Measurements from ENCODE around the gene DOLPP1. TPM values are rescaled to one million over a fixed set of nuclear protein-coding genes. Genes with fewer than 3 reads are reported as not detected.

Gene DOLPP1
- total RNA-seq, 1 experiment from 2014 or later, result 27.3 TPM

GRCh38 chr9:129042016-129042415 lies 38.9 kb upstream of the DOLPP1 start:
- Histone ChIP-seq H4K20me1 (ENCODE audit: low read length) (no peaks in the 10 kb centered on the region), H3K79me2 (ENCODE audit: low read length) (peaks cover 16% of the 10 kb centered on the region), H2AFZ (ENCODE audit: low read length) (no peak overlapping the region), H3K27ac (ENCODE audit: low read length) (no peak overlapping the region), H3K9ac (ENCODE audit: low read length) (no peak overlapping the region), H3K4me3 (ENCODE audit: low read length) (no peak overlapping the region), H3K9me2 (replicated peaks; ENCODE audit: low read length) (no peaks in the 10 kb centered on the region), H3K4me1 (ENCODE audit: insufficient read depth, low read length) (peaks cover 8% of the 10 kb centered on the region; the same call in 1 of the 2 replicates), H3K27me3 (ENCODE audit: low read length) (no peaks in the 10 kb centered on the region), H3K36me3 (ENCODE audit: low read depth, low read length) (no peaks in the 10 kb centered on the region), H3K4me2 (ENCODE audit: low read length) (no peak overlapping the region), H3K9me3 (ENCODE audit: low read length) (no peaks in the 10 kb centered on the region), H3F3A (ENCODE audit: low read length, unreplicated experiment) (no peaks in the 10 kb centered on the region)
- ChIA-PET POLR2A (ENCODE audit: unreplicated experiment) (no interaction called here), CTCF (no interaction called here)
- BruUV-seq (replicated peaks), result no TSS peak
- no peak for ATAC-seq
- TF ChIP-seq EZH2phosphoT487 (IDR thresholded peaks at IDR 0.05; ENCODE audit: borderline replicate concordance, low read length), result no peak
- TF ChIP-seq, protein P1, sequence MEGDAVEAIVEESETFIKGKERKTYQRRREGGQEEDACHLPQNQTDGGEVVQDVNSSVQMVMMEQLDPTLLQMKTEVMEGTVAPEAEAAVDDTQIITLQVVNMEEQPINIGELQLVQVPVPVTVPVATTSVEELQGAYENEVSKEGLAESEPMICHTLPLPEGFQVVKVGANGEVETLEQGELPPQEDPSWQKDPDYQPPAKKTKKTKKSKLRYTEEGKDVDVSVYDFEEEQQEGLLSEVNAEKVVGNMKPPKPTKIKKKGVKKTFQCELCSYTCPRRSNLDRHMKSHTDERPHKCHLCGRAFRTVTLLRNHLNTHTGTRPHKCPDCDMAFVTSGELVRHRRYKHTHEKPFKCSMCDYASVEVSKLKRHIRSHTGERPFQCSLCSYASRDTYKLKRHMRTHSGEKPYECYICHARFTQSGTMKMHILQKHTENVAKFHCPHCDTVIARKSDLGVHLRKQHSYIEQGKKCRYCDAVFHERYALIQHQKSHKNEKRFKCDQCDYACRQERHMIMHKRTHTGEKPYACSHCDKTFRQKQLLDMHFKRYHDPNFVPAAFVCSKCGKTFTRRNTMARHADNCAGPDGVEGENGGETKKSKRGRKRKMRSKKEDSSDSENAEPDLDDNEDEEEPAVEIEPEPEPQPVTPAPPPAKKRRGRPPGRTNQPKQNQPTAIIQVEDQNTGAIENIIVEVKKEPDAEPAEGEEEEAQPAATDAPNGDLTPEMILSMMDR (conservative IDR thresholded peaks at IDR 0.05; ENCODE audit: low read depth, low read length), result no peak
- no peak for TF ChIP-seq EZH2 (IDR thresholded peaks at IDR 0.05; ENCODE audit: low read length, unreplicated experiment)
- DNase-seq, result no peak
- intact Hi-C loops (cut with micrococcal nuclease), result no loop called here

DNA sequence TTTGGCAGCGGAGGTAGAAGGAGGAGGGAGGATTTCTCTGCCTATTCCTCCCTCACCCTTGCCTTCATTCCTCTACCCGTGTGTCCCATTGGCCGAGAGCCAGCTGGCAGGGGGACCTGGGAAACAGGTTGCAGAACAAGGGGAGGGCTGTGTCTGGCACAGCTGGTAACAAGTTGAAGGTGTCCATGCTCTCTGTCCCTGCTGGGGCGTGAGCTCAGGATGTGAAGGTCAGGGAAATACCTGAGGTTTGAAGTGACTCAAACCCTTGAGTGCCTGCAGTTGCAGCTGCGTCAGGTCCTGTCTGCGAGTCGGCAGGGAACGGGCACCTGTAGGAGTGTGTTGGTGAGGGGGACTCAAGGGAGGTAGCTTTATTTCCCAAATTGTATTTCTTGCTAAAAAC lies 28.3 kb upstream of the DOLPP1 start:
- BruUV-seq (replicated peaks), result no TSS peak

GRCh38 chr9:129053020-129053419 lies 27.9 kb upstream of the DOLPP1 start:
- H4K20me1 ChIP-seq (ENCODE audit: low read length), result no peaks in the 10 kb centered on the region
- ATAC-seq (no peak), DNase-seq (no peak)
- H3K4me1 ChIP-seq (ENCODE audit: insufficient read depth, low read length), result peaks cover 10% of the 10 kb centered on the region
- H3F3A ChIP-seq (ENCODE audit: low read length, unreplicated experiment), result no peaks in the 10 kb centered on the region
- no peaks in the 10 kb centered on the region for H3K9me2 ChIP-seq (replicated peaks; ENCODE audit: low read length)
- no peak overlapping the region for H3K4me3 ChIP-seq (ENCODE audit: low read length)
- H3K36me3 ChIP-seq (ENCODE audit: low read depth, low read length), result no peaks in the 10 kb centered on the region; the same call in 1 of the 2 replicates
- TF ChIP-seq, protein P1 (conservative IDR thresholded peaks at IDR 0.05; ENCODE audit: low read depth, low read length), result no peak
- TF ChIP-seq EZH2 (IDR thresholded peaks at IDR 0.05; ENCODE audit: low read length, unreplicated experiment) (no peak), EZH2phosphoT487 (IDR thresholded peaks at IDR 0.05; ENCODE audit: borderline replicate concordance, low read length) (no peak)
- peak overlapping the region; percentile 52 for H3K4me2 ChIP-seq (ENCODE audit: low read length)
- POLR2A ChIA-PET (ENCODE audit: unreplicated experiment), result no interaction called here
- H3K27ac ChIP-seq (ENCODE audit: low read length), result peak overlapping the region; percentile 94
- no peak overlapping the region for H2AFZ ChIP-seq (ENCODE audit: low read length)
- peak overlapping the region; percentile 28; the same call in 1 of the 2 replicates for H3K9ac ChIP-seq (ENCODE audit: low read length)
- CTCF ChIA-PET, result no interaction called here
- H3K27me3 ChIP-seq (ENCODE audit: low read length), result no peaks in the 10 kb centered on the region
- no peaks in the 10 kb centered on the region for H3K9me3 ChIP-seq (ENCODE audit: low read length)
- TSS peak; percentile 72 for BruUV-seq (replicated peaks)
- intact Hi-C loops (cut with micrococcal nuclease), result no loop called here
- no peaks in the 10 kb centered on the region for H3K79me2 ChIP-seq (ENCODE audit: low read length)

More for the DNA sequence above, 28.3 kb upstream of the DOLPP1 start:
- Histone ChIP-seq H3K27me3 (ENCODE audit: low read length) (no peaks in the 10 kb centered on the region), H3K79me2 (ENCODE audit: low read length) (no peaks in the 10 kb centered on the region), H3K27ac (ENCODE audit: low read length) (peak overlapping the region; percentile 94), H3K9ac (ENCODE audit: low read length) (peak overlapping the region; percentile 68), H3K4me3 (ENCODE audit: low read length) (no peak overlapping the region), H4K20me1 (ENCODE audit: low read length) (no peaks in the 10 kb centered on the region), H3K4me1 (ENCODE audit: insufficient read depth, low read length) (peaks cover 10% of the 10 kb centered on the region), H3K9me2 (replicated peaks; ENCODE audit: low read length) (no peaks in the 10 kb centered on the region), H3F3A (ENCODE audit: low read length, unreplicated experiment) (no peaks in the 10 kb centered on the region), H3K4me2 (ENCODE audit: low read length) (peak overlapping the region; percentile 52), H2AFZ (ENCODE audit: low read length) (no peak overlapping the region), H3K36me3 (ENCODE audit: low read depth, low read length) (no peaks in the 10 kb centered on the region; the same call in 1 of the 2 replicates), H3K9me3 (ENCODE audit: low read length) (no peaks in the 10 kb centered on the region)
- intact Hi-C loops (cut with micrococcal nuclease), result no loop called here
- DNase-seq (peak; percentile 97), ATAC-seq (peak; percentile 97)
- POLR2A ChIA-PET (ENCODE audit: unreplicated experiment), result no interaction called here
- TF ChIP-seq, protein P1 (conservative IDR thresholded peaks at IDR 0.05; ENCODE audit: low read depth, low read length), result no peak
- TF ChIP-seq EZH2 (IDR thresholded peaks at IDR 0.05; ENCODE audit: low read length, unreplicated experiment) (no peak), EZH2phosphoT487 (IDR thresholded peaks at IDR 0.05; ENCODE audit: borderline replicate concordance, low read length) (no peak)
- CTCF ChIA-PET, result no interaction called here

Measured in PC-3 (cell line).